Upper lobe of left lung (tissue), 6 donors: ENCODE data around the gene LHFPL3. TPM values are rescaled to one million over a fixed set of nuclear protein-coding genes. Genes with fewer than 3 reads are reported as not detected.

Experiments used
- ATAC-seq, 2 donors: fragments of 200-7000 bp; cut with Tn5 transposase; one replicate each; pipeline ENCODE4 v1.9.1; 2022; ENCODE audit warnings: mild to moderate bottlenecking in 2 of 2, moderate library complexity in 2 of 2; ENCODE audit not compliant: low FRiP score in 2 of 2
- DNase-seq, 2 donors: peaks; one replicate each; pipeline ENCODE4 v3.0.0-alpha.2; 2019 to 2020
- H3K27ac ChIP-seq, 4 donors: fragments of 200-600 bp; sonication (generic); one replicate each; pipeline ENCODE4 v1.5.1; 2016 to 2019
- H3K27me3 ChIP-seq, 4 donors: fragments of 200-600 bp; sonication (generic); one replicate each; pipeline ENCODE4 v1.5.1; 2017 to 2019
- H3K36me3 ChIP-seq, 4 donors: fragments of 200-600 bp; sonication (generic); one replicate each; pipeline ENCODE4 v1.5.1; 2016 to 2019
- H3K4me1 ChIP-seq, 4 donors: fragments of 200-600 bp; sonication (generic); one replicate each; pipeline ENCODE4 v1.5.1; 2018 to 2019
- H3K4me3 ChIP-seq, 4 donors: fragments of 200-600 bp; sonication (generic); one replicate each; pipeline ENCODE4 v1.5.1; 2017 to 2019; ENCODE audit warnings: mild to moderate bottlenecking in 2 of 4, moderate library complexity in 1 of 4
- H3K9me3 ChIP-seq, 4 donors: fragments of 200-600 bp; sonication (generic); one replicate each; pipeline ENCODE4 v1.5.1; 2018 to 2019
- CTCF ChIP-seq, 6 experiments: fragments of 450-650 bp in 4 of 6; fragments of 200-600 bp in 2 of 6; sonication (generic) in 2 of 6; IDR thresholded peaks; one replicate each; pipeline ENCODE4 v1.5.1; 2016 to 2019; ENCODE audit warnings: antibody characterized with exemption in 6 of 6
- EP300 ChIP-seq, 4 donors: sonication (generic); formaldehyde crosslinking; IDR thresholded peaks; one replicate each; pipeline ENCODE4 v1.5.1; 2017; ENCODE audit warnings: antibody characterized with exemption in 4 of 4, control low read depth in 2 of 4
- POLR2A ChIP-seq, 4 donors: fragments of 450-650 bp; IDR thresholded peaks; one replicate each; pipeline ENCODE4 v1.5.1; 2016 to 2017; ENCODE audit warnings: antibody characterized with exemption in 4 of 4, mild to moderate bottlenecking in 2 of 4
- POLR2AphosphoS5 ChIP-seq, 2 donors: sonication (generic); formaldehyde crosslinking; IDR thresholded peaks; one replicate each; pipeline ENCODE4 v1.5.1; 2017; ENCODE audit warnings: antibody characterized with exemption in 2 of 2
- WGBS, 2 donors: methylation state at CpG; one replicate each; pipeline ENCODE4 v1.1.5; 2017 to 2018; 5-methylcytosine and 5-hydroxymethylcytosine counted together
- total RNA-seq, 6 donors: library from RNA; depleted of rRNA in 4 of 6; stranded (reverse); fragments of >200 nt in 4 of 6; gene quantifications; one replicate each; pipeline versions ENCODE4 v1.1.0 to v1.2.1, GENCODE V29; 2016 to 2021
- donor health status: DM: no; HTN: no; CAD: no; lungs with moderate emphysema.
- donor health status: DM: no; HTN: yes; CAD: no; lungs with severe emphysema.

The LHFPL3 gene
- total RNA-seq, 6 donors from 2014 or later: not detected

GRCh38 chr7:104363355-104363754 is 35.0 kb downstream of the LHFPL3 start:
- ATAC-seq (no peak), DNase-seq (no peak)
- H3K4me1 ChIP-seq: no peaks in the 10 kb centered on the region
- H3K9me3 ChIP-seq: no peaks in the 10 kb centered on the region
- no peaks in the 10 kb centered on the region for H3K27me3 ChIP-seq
- no peak overlapping the region for H3K27ac ChIP-seq
- H3K36me3 ChIP-seq: no peaks in the 10 kb centered on the region
- no peak for TF ChIP-seq POLR2AphosphoS5 (IDR thresholded peaks at IDR 0.05)
- no peak for TF ChIP-seq POLR2A (IDR thresholded peaks at IDR 0.05)
- no peak for TF ChIP-seq CTCF (IDR thresholded peaks at IDR 0.05)
- TF ChIP-seq EP300 (IDR thresholded peaks at IDR 0.05): no peak
- WGBS, 2 donors: 82 to 89% methylated on average over 5 of the region's 5 CpGs
- H3K4me3 ChIP-seq: no peak overlapping the region

GRCh38 chr7:104366390-104366789 is 38.0 kb downstream of the LHFPL3 start:
- no peak overlapping the region for H3K27ac ChIP-seq
- 42 to 44% methylated on average over 1 of the region's 1 CpG for WGBS, 2 donors

GRCh38 chr7:104367926-104368325 is 39.5 kb downstream of the LHFPL3 start:
- Histone ChIP-seq H3K27me3 (no peaks in the 10 kb centered on the region), H3K9me3 (no peaks in the 10 kb centered on the region), H3K27ac (no peak overlapping the region), H3K36me3 (no peaks in the 10 kb centered on the region), H3K4me1 (no peaks in the 10 kb centered on the region), H3K4me3 (no peak overlapping the region)
- DNase-seq (no peak), ATAC-seq (no peak)
- no peak for TF ChIP-seq POLR2A (IDR thresholded peaks at IDR 0.05)

More at GRCh38 chr7:104366390-104366789, 38.0 kb downstream of the LHFPL3 start:
- ATAC-seq (no peak), DNase-seq (no peak)
- Histone ChIP-seq H3K36me3 (no peaks in the 10 kb centered on the region), H3K4me1 (no peaks in the 10 kb centered on the region), H3K9me3 (no peaks in the 10 kb centered on the region), H3K4me3 (no peak overlapping the region), H3K27me3 (no peaks in the 10 kb centered on the region)
- TF ChIP-seq POLR2AphosphoS5 (IDR thresholded peaks at IDR 0.05) (no peak), POLR2A (IDR thresholded peaks at IDR 0.05) (no peak), EP300 (IDR thresholded peaks at IDR 0.05) (no peak), CTCF (IDR thresholded peaks at IDR 0.05) (no peak)

- H3K36me3 ChIP-seq: no peaks in the 10 kb centered on the region
- H3K27me3 ChIP-seq: no peaks in the 10 kb centered on the region
- no peak for TF ChIP-seq EP300 (IDR thresholded peaks at IDR 0.05)
- WGBS, 2 donors: 55 to 57% methylated on average over 4 of the region's 4 CpGs
- no peak overlapping the region for H3K27ac ChIP-seq
- no peak for ATAC-seq
- H3K9me3 ChIP-seq: no peaks in the 10 kb centered on the region
- DNase-seq: no peak
- no peak overlapping the region for H3K4me3 ChIP-seq
- no peaks in the 10 kb centered on the region for H3K4me1 ChIP-seq
These were observed 43.0 kb downstream of the LHFPL3 start for GRCh38 chr7:104371216-104371979.

- Histone ChIP-seq H3K36me3 (no peaks in the 10 kb centered on the region), H3K4me3 (no peak overlapping the region), H3K27ac (no peak overlapping the region), H3K9me3 (no peaks in the 10 kb centered on the region), H3K4me1 (no peaks in the 10 kb centered on the region), H3K27me3 (no peaks in the 10 kb centered on the region)
- no peak for TF ChIP-seq CTCF (IDR thresholded peaks at IDR 0.05)
- TF ChIP-seq POLR2AphosphoS5 (IDR thresholded peaks at IDR 0.05): no peak
- no peak for TF ChIP-seq EP300 (IDR thresholded peaks at IDR 0.05)
- TF ChIP-seq POLR2A (IDR thresholded peaks at IDR 0.05): no peak
- ATAC-seq (no peak), DNase-seq (no peak)
- WGBS, 2 donors: 75 to 76% methylated on average over 5 of the region's 5 CpGs
These were observed 43.6 kb downstream of the LHFPL3 start for GRCh38 chr7:104371980-104372357.

GRCh38 chr7:104382616-104383015 is 54.2 kb downstream of the LHFPL3 start:
- whole genome bisulfite sequencing, 2 donors: 90% methylated on average over 4 of the region's 4 CpGs
- Histone ChIP-seq H3K27me3 (no peaks in the 10 kb centered on the region), H3K27ac (no peak overlapping the region), H3K36me3 (no peaks in the 10 kb centered on the region), H3K9me3 (peaks cover 0 to 4% (median 3%) of the 10 kb centered on the region in 4 donors), H3K4me3 (no peak overlapping the region), H3K4me1 (no peaks in the 10 kb centered on the region)
- ATAC-seq: no peak
- no peak for TF ChIP-seq CTCF (IDR thresholded peaks at IDR 0.05)
- TF ChIP-seq POLR2AphosphoS5 (IDR thresholded peaks at IDR 0.05): no peak
- TF ChIP-seq EP300 (IDR thresholded peaks at IDR 0.05): no peak
- no peak for TF ChIP-seq POLR2A (IDR thresholded peaks at IDR 0.05)
- DNase-seq: no peak
